Testis (tissue), 2 donors: Measurements from ENCODE around the gene SLC35B2.

Source experiments
- POLR2A ChIP-seq: fragments of 450-650 bp; IDR thresholded peaks from one replicate; pipeline ENCODE4 v1.6.1; 2017; ENCODE audit warnings: antibody characterized with exemption, mild to moderate bottlenecking, moderate library complexity
- TF ChIP-seq, protein P1 (sequence below), 3 experiments: fragments of 450-650 bp in 2 of 3; fragments of 200-600 bp in 1 of 3; sonication (generic) in 1 of 3; IDR thresholded peaks; one replicate each; pipeline ENCODE4 v1.5.1; 2016 to 2019; ENCODE audit warnings: antibody characterized with exemption in 3 of 3, mild to moderate bottlenecking in 2 of 3, moderate library complexity in 1 of 3

DNA sequence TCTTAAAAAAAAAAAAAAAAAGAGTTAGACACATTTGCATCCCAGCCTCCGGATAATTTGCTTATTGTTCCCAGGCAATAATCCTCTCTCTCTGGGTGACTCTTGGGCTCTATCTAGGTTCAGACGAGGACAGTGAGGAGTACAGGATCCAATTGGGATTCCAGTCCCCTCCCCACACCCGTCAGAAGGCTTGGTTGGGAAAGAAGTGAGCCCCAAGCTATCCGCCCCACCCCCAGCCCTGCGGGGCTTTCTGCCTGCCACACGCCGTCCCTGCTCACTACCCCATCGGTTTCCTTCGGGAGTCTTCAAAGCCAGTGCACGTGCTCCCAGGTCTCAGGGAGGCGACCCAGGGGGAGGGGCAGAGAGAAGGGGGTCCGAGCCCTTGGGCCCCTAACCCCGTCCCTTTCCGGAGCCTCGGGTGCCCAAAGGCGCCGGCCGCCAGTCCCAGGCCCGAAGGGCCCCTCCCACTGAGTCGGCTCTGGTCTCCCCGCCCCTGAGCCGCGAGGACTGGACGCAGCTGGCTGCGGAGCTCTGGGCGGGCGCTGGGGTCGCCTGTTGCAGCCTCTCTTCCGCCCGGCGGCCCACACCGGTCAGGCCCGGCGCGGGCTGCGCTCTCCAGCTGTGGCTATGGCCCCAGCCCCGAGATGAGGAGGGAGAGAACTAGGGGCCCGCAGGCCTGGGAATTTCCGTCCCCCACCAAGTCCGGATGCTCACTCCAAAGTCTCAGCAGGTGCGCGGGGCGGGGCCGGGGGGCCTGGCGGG lies 38.1 kb downstream of the SLC35B2 start:
- TF ChIP-seq, protein P1, sequence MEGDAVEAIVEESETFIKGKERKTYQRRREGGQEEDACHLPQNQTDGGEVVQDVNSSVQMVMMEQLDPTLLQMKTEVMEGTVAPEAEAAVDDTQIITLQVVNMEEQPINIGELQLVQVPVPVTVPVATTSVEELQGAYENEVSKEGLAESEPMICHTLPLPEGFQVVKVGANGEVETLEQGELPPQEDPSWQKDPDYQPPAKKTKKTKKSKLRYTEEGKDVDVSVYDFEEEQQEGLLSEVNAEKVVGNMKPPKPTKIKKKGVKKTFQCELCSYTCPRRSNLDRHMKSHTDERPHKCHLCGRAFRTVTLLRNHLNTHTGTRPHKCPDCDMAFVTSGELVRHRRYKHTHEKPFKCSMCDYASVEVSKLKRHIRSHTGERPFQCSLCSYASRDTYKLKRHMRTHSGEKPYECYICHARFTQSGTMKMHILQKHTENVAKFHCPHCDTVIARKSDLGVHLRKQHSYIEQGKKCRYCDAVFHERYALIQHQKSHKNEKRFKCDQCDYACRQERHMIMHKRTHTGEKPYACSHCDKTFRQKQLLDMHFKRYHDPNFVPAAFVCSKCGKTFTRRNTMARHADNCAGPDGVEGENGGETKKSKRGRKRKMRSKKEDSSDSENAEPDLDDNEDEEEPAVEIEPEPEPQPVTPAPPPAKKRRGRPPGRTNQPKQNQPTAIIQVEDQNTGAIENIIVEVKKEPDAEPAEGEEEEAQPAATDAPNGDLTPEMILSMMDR (IDR thresholded peaks at IDR 0.05), result no peak
- TF ChIP-seq POLR2A, result no peak
